Peyer's patch (tissue), 4 donors: ENCODE measurements around the gene CDKN2B.

ENCODE experiments used
- POLR2A ChIP-seq, 2 donors: fragments of 450-650 bp; IDR thresholded peaks; one replicate each; pipeline ENCODE4 v1.5.1; 2017; ENCODE audit warnings: antibody characterized with exemption in 2 of 2, mild to moderate bottlenecking in 2 of 2, moderate library complexity in 2 of 2
- TF ChIP-seq, protein P1 (sequence below), 6 experiments: fragments of 450-650 bp in 4 of 6; fragments of 200-600 bp in 2 of 6; sonication (generic) in 1 of 6; IDR thresholded peaks; one replicate each; pipeline ENCODE4 v1.5.1; 2017 to 2019; ENCODE audit warnings: antibody characterized with exemption in 6 of 6, mild to moderate bottlenecking in 3 of 6, moderate library complexity in 1 of 6

GRCh38 chr9:22005021-22005701, 3.9 kb downstream of the CDKN2B start:
- no peak for TF ChIP-seq POLR2A (IDR thresholded peaks at IDR 0.05)
- TF ChIP-seq, protein P1, sequence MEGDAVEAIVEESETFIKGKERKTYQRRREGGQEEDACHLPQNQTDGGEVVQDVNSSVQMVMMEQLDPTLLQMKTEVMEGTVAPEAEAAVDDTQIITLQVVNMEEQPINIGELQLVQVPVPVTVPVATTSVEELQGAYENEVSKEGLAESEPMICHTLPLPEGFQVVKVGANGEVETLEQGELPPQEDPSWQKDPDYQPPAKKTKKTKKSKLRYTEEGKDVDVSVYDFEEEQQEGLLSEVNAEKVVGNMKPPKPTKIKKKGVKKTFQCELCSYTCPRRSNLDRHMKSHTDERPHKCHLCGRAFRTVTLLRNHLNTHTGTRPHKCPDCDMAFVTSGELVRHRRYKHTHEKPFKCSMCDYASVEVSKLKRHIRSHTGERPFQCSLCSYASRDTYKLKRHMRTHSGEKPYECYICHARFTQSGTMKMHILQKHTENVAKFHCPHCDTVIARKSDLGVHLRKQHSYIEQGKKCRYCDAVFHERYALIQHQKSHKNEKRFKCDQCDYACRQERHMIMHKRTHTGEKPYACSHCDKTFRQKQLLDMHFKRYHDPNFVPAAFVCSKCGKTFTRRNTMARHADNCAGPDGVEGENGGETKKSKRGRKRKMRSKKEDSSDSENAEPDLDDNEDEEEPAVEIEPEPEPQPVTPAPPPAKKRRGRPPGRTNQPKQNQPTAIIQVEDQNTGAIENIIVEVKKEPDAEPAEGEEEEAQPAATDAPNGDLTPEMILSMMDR (IDR thresholded peaks at IDR 0.05), result peak in 1 of 6 experiments; percentile 14
